ENCODE measurements around the gene NLRP14.

The NLRP14 gene

DNA sequence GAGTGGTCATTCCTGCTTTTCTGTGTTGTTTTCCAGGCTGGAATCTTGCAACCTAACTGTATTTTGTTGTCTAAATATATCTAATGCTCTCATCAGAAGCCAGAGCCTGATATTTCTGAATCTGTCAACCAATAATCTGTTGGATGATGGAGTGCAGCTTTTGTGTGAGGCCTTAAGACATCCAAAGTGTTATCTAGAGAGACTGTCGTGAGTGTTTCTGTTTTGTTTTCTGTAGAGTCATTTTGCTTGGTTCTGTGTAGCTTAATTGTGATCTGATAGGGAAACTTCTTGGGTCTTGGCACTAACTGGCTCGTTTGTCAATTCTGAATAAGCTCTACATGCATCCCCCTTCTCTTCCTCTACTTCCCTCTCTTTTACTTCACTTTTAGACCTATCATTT, 37.4 kb downstream of the NLRP14 start:
- no peak for DNase-seq (ENCODE audit: low spot score)

DNA sequence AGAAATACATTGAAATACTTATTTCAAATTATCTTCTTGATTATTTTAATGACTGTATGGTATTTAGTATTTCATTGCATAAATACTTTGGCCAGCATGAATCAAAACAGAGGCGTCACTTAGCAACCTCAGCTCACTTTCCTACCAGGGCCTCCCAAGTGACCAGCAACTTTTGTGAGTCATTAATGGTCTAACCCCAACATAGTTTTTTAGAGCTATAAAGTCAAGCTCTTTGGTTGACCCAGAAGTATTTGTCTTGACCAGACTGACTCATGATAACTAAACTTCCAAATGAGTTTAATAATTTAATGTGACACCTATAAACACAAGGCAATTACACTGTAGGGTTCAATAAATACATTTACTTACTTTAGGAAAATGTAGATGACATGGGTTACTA, 40.6 kb downstream of the NLRP14 start:
- no peak for DNase-seq (ENCODE audit: low spot score)

- no peak for DNase-seq (ENCODE audit: low spot score)
Observed at GRCh38 chr11:7062534-7062933, 42.3 kb downstream of the NLRP14 start.

GRCh38 chr11:7072401-7073028, 52.2 kb downstream of the NLRP14 start:
- no peak for DNase-seq (ENCODE audit: low spot score)

- DNase-seq (ENCODE audit: low spot score): no peak
Observed at GRCh38 chr11:7077101-7077500, 56.8 kb downstream of the NLRP14 start.

GRCh38 chr11:7079545-7080135, 59.4 kb downstream of the NLRP14 start:
- DNase-seq (ENCODE audit: low spot score): no peak

DNA sequence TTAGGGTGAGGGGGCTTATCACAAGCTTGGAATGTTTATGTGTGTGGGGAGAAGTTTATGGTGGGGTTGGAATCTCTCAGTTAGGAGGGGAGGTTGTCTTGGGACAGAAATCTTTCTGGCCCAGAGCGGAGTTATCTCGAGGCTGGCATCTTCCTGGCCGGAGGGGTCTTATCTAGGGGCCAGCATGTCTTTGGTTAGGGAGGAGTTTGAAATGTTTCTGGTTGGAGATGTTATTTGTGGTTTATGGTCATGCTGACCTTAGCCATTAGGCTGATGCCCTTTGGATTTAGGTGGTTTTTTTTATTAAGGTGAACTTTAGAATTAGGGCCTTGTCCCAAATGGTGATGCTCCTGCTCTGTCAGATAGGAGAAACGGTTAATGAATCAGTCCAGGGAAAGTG, 60.6 kb downstream of the NLRP14 start:
- no peak for DNase-seq (ENCODE audit: low spot score)

GRCh38 chr11:7081441-7081840, 61.2 kb downstream of the NLRP14 start:
- no peak for DNase-seq (ENCODE audit: low spot score)

- DNase-seq (ENCODE audit: low spot score): no peak
Observed at GRCh38 chr11:7088921-7089320, 68.6 kb downstream of the NLRP14 start, which contains the start of gene RBMXL2. RBMXL2 (plus strand) TSS chr11:7088998; CDS start chr11:7089121, 123 bp downstream.

DNA sequence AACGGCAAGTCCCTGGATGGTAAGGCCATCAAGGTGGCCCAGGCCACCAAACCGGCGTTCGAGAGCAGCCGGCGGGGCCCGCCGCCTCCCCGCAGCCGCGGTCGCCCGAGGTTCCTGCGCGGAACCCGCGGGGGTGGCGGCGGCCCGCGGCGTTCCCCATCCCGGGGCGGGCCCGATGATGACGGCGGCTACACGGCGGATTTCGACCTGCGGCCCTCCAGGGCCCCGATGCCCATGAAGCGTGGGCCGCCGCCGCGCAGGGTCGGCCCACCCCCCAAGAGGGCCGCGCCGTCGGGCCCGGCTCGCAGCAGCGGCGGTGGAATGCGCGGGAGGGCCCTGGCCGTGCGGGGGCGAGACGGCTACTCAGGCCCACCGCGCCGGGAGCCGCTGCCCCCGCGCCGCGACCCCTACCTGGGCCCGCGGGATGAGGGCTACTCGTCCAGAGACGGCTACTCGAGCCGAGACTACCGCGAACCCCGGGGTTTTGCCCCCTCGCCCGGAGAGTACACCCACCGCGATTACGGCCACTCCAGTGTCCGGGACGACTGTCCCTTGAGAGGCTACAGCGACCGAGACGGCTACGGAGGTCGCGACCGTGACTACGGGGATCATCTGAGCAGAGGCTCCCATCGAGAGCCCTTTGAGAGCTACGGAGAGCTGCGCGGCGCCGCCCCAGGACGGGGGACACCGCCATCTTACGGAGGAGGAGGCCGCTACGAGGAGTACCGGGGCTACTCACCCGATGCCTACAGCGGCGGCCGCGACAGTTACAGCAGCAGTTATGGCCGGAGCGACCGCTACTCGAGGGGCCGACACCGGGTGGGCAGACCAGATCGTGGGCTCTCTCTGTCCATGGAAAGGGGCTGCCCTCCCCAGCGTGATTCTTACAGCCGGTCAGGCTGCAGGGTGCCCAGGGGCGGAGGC, 69.3 kb downstream of the NLRP14 start:
- DNase-seq (ENCODE audit: low spot score): no peak

GRCh38 chr11:7098235-7098832, 78.1 kb downstream of the NLRP14 start:
- DNase-seq (ENCODE audit: low spot score): peak; percentile 80

DNA sequence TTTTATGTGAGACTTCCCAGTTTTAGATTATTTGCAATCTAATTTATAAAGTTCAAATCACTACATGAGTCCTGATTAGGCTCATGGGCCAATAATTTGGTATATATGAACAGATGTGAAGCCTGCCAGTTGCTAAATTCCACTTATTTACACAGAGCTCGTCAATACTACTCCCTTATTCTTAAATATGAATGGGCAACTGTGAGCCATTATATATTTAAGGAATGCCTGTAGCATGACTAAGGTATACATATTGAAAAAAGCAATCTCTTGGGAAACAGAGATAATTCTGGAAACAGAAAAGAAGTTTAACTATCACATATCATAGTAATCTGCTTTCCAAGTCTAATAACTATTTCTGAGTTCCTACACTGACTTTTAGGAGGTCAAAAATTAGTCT, 95.5 kb downstream of the NLRP14 start:
- no peak for DNase-seq (ENCODE audit: low spot score)

DNA sequence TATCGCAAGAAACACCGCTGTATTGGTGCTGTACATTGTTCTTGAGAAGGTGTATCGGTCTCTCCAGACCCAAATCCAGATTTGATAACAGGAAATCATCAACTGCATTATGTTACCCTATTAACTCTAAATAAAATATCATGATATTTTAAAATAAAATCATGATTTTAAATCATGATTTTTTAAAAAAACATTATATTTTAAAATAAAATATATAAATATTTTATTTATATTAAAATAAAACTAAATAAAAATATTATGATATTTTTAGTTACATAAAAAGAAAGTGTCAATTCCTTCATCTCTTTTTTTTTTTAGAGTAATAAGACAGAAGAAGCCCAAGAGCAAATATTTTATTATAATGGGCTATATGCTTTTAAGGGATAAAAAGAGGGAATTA, 96.1 kb downstream of the NLRP14 start:
- DNase-seq (ENCODE audit: low spot score): no peak

All from Ammon's horn (tissue), 1 donor.